Right atrium auricular region (tissue), 2 donors: ENCODE measurements around the gene CHP2. TPM values are rescaled to one million over a fixed set of nuclear protein-coding genes. Genes with fewer than 3 reads are reported as not detected.
"Not testable (repeated sequence)": the region's sequence is repeated elsewhere in the genome, so short reads cannot be mapped to it uniquely, and the experiment has no call there.

ENCODE experiments used
- DNase-seq: peaks from one replicate; pipeline ENCODE4 v3.0.0-alpha.2; 2019; ENCODE audit warnings: low spot score
- H3K27ac ChIP-seq, 2 donors: fragments of 200-600 bp; sonication (generic); 1 replicate in 1 of 2; 2 replicates in 1 of 2; pipeline ENCODE4 v1.5.1; 2016 to 2019
- H3K27me3 ChIP-seq, 2 donors: fragments of 200-600 bp; sonication (generic); one replicate each; pipeline versions ENCODE4 v1.5.1 to v1.6.0; 2017 to 2019
- H3K36me3 ChIP-seq: fragments of 200-600 bp; sonication (generic); one replicate; pipeline ENCODE4 v1.5.1; 2016
- H3K4me1 ChIP-seq, 2 donors: fragments of 200-600 bp; sonication (generic); one replicate each; pipeline versions ENCODE4 v1.5.1 to v1.6.0; 2017 to 2019
- H3K4me3 ChIP-seq, 2 donors: fragments of 200-600 bp; sonication (generic); 1 replicate in 1 of 2; 2 replicates in 1 of 2; pipeline ENCODE4 v1.5.1; 2017 to 2019; ENCODE audit warnings: mild to moderate bottlenecking in 1 of 2, moderate library complexity in 1 of 2
- H3K9me3 ChIP-seq, 2 donors: fragments of 200-600 bp; sonication (generic); one replicate each; pipeline ENCODE4 v1.5.1; 2019
- CTCF ChIP-seq, 2 donors: fragments of 200-600 bp; sonication (generic); IDR thresholded peaks; one replicate each; pipeline ENCODE4 v1.5.1; 2019; ENCODE audit warnings: antibody characterized with exemption in 2 of 2
- total RNA-seq, 2 donors: library from RNA; depleted of rRNA; stranded (reverse); fragments of >200 nt; gene quantifications; one replicate each; pipeline ENCODE4 v1.1.0, GENCODE V29; 2016

CHP2 gene
- total RNA-seq, 2 donors from 2014 or later = not detected

DNA sequence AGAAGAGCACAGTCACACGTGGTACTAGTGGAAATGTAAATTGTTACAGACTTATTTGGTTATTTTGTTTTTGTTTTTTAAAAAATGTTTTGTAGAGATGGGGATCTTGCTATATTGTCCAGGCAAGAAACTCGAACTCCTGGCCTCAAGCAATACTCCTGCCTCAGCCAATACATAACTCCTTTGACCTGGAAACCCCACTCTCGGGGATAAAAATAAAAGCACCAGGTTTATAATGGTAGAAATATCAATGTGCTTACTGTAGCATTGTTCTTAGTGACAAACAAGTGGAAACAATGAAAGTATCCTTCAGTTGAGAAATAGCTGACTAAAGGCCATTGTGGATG, 30.1 kb upstream of the CHP2 start:
- H3K36me3 ChIP-seq = no peaks in the 10 kb centered on the region
- H3K4me3 ChIP-seq = no peak overlapping the region
- no peak for TF ChIP-seq CTCF (IDR thresholded peaks at IDR 0.05)
- H3K9me3 ChIP-seq = peaks cover 0 to 16% of the 10 kb centered on the region in 2 donors
- no peaks in the 10 kb centered on the region for H3K4me1 ChIP-seq
- DNase-seq = no peak
- no peak overlapping the region for H3K27ac ChIP-seq
- no peaks in the 10 kb centered on the region for H3K27me3 ChIP-seq

DNA sequence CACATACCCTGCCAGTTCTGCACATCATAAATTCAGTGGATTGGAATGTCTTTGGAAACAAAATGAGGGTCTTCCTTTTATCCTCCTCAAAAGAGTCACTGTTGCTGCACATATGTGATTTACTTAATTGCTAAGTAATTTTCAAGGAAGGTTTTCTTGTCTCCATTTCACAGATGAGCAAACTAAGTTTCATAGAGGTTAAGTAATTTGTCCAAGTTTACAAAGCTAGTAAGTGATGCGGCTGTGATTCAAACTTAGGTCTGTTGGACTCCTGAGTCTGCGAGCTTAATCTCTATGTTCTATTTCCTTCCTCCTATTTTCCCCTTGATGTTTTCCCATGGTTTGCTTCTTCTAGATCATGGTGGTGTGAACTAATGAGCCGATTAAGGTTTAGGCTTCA, 28.1 kb upstream of the CHP2 start:
- TF ChIP-seq CTCF (IDR thresholded peaks at IDR 0.05) = no peak
- H3K27me3 ChIP-seq = no peaks in the 10 kb centered on the region
- no peak overlapping the region for H3K4me3 ChIP-seq
- peaks cover 0 to 15% of the 10 kb centered on the region in 2 donors for H3K9me3 ChIP-seq
- no peak overlapping the region for H3K27ac ChIP-seq
- H3K4me1 ChIP-seq = no peaks in the 10 kb centered on the region
- no peaks in the 10 kb centered on the region for H3K36me3 ChIP-seq
- no peak for DNase-seq

DNA sequence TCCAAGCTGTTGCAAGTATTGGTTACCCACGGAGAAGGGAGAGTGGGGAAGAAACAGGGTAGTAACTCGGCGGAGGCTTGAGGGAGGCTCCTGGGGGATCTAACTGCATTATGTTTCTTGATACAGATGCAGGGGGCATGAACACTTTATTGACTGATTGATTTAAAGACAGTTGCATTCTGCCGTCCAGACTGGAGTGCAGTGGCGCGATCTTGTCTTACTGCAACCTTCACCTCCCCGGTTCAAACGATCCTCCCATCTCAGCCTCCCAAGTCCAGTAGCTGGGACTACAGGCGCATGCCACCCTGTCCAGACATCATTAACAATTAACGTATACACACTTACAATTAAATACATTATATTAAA, 26.7 kb upstream of the CHP2 start:
- Histone ChIP-seq H3K4me3 (no peak overlapping the region), H3K9me3 (peaks cover 0 to 4% of the 10 kb centered on the region in 2 donors), H3K27ac (no peak overlapping the region), H3K36me3 (no peaks in the 10 kb centered on the region), H3K4me1 (no peaks in the 10 kb centered on the region), H3K27me3 (no peaks in the 10 kb centered on the region)
- TF ChIP-seq CTCF (IDR thresholded peaks at IDR 0.05) = no peak
- peak; percentile 40 for DNase-seq

GRCh38 chr16:23729503-23730424, 25.1 kb upstream of the CHP2 start:
- no peaks in the 10 kb centered on the region for H3K9me3 ChIP-seq
- DNase-seq = no peak
- no peaks in the 10 kb centered on the region for H3K27me3 ChIP-seq
- H3K4me3 ChIP-seq = no peak overlapping the region
- no peaks in the 10 kb centered on the region for H3K36me3 ChIP-seq
- H3K27ac ChIP-seq = no peak overlapping the region
- no peak for TF ChIP-seq CTCF (IDR thresholded peaks at IDR 0.05)
- H3K4me1 ChIP-seq = no peaks in the 10 kb centered on the region

- no peak for DNase-seq
- Histone ChIP-seq H3K4me1 (no peaks in the 10 kb centered on the region), H3K27ac (no peak overlapping the region), H3K27me3 (no peaks in the 10 kb centered on the region), H3K36me3 (no peaks in the 10 kb centered on the region), H3K4me3 (no peak overlapping the region), H3K9me3 (no peaks in the 10 kb centered on the region)
- TF ChIP-seq CTCF (IDR thresholded peaks at IDR 0.05) = no peak
Observed at GRCh38 chr16:23734176-23734893, 20.5 kb upstream of the CHP2 start.

- not testable (repeated sequence) for H3K9me3 ChIP-seq, H3K36me3 ChIP-seq, H3K4me1 ChIP-seq, H3K27ac ChIP-seq, H3K27me3 ChIP-seq, H3K4me3 ChIP-seq, DNase-seq
Observed at GRCh38 chr16:23737423-23738028, 17.3 kb upstream of the CHP2 start.
